Measurements from ENCODE around the gene OR2A1.
"Not testable (repeated sequence)": the region's sequence is repeated elsewhere in the genome, so short reads cannot be mapped to it uniquely, and the experiment has no call there.

DNA sequence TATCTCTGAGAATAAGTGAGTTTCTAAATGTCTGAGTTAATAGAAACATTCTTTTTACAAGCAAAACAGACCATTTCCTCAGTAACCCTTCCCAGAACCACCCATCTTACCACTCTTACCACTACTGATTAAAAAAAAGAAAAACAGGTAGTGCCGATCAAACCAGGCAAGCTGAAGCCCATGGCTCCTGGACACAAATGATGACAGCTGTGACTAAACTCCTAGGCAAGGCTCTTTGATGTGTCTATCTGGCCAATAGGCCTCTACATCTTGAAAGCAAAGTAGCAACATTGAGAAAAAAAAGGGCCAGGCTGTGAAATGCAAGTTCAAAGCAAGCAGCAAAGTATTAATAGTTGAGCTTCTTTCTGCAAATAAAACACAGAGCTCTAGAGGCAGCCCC is 36.4 kb downstream of the OR2A1 start:
- TF ChIP-seq, protein P1, sequence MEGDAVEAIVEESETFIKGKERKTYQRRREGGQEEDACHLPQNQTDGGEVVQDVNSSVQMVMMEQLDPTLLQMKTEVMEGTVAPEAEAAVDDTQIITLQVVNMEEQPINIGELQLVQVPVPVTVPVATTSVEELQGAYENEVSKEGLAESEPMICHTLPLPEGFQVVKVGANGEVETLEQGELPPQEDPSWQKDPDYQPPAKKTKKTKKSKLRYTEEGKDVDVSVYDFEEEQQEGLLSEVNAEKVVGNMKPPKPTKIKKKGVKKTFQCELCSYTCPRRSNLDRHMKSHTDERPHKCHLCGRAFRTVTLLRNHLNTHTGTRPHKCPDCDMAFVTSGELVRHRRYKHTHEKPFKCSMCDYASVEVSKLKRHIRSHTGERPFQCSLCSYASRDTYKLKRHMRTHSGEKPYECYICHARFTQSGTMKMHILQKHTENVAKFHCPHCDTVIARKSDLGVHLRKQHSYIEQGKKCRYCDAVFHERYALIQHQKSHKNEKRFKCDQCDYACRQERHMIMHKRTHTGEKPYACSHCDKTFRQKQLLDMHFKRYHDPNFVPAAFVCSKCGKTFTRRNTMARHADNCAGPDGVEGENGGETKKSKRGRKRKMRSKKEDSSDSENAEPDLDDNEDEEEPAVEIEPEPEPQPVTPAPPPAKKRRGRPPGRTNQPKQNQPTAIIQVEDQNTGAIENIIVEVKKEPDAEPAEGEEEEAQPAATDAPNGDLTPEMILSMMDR (tag by site-specific recombination; IDR thresholded peaks at IDR 0.05): not testable (repeated sequence)
- TF ChIP-seq ZNF707 (tag by site-specific recombination; IDR thresholded peaks at IDR 0.05); ZNF776 (tag by site-specific recombination; IDR thresholded peaks at IDR 0.05; ENCODE audit: borderline replicate concordance); TCF7L2 (IDR thresholded peaks at IDR 0.05; ENCODE audit: borderline replicate concordance, low read depth, low read length); ZEB2 (tag by site-specific recombination; IDR thresholded peaks at IDR 0.05); ZNF501 (tag by site-specific recombination; IDR thresholded peaks at IDR 0.05); ZNF449 (tag by site-specific recombination; IDR thresholded peaks at IDR 0.05); KLF9 (tag by site-specific recombination; IDR thresholded peaks at IDR 0.05; ENCODE audit: low read depth): not testable (repeated sequence)
- TF ChIP-seq, protein P2, sequence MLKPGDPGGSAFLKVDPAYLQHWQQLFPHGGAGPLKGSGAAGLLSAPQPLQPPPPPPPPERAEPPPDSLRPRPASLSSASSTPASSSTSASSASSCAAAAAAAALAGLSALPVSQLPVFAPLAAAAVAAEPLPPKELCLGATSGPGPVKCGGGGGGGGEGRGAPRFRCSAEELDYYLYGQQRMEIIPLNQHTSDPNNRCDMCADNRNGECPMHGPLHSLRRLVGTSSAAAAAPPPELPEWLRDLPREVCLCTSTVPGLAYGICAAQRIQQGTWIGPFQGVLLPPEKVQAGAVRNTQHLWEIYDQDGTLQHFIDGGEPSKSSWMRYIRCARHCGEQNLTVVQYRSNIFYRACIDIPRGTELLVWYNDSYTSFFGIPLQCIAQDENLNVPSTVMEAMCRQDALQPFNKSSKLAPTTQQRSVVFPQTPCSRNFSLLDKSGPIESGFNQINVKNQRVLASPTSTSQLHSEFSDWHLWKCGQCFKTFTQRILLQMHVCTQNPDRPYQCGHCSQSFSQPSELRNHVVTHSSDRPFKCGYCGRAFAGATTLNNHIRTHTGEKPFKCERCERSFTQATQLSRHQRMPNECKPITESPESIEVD (tag by site-specific recombination; IDR thresholded peaks at IDR 0.05): not testable (repeated sequence)
- TF ChIP-seq, protein P3, sequence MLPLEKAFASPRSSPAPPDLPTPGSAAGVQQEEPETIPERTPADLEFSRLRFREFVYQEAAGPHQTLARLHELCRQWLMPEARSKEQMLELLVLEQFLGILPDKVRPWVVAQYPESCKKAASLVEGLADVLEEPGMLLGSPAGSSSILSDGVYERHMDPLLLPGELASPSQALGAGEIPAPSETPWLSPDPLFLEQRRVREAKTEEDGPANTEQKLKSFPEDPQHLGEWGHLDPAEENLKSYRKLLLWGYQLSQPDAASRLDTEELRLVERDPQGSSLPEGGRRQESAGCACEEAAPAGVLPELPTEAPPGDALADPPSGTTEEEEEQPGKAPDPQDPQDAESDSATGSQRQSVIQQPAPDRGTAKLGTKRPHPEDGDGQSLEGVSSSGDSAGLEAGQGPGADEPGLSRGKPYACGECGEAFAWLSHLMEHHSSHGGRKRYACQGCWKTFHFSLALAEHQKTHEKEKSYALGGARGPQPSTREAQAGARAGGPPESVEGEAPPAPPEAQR (tag by site-specific recombination; IDR thresholded peaks at IDR 0.05): not testable (repeated sequence)
- TF ChIP-seq, protein P4, sequence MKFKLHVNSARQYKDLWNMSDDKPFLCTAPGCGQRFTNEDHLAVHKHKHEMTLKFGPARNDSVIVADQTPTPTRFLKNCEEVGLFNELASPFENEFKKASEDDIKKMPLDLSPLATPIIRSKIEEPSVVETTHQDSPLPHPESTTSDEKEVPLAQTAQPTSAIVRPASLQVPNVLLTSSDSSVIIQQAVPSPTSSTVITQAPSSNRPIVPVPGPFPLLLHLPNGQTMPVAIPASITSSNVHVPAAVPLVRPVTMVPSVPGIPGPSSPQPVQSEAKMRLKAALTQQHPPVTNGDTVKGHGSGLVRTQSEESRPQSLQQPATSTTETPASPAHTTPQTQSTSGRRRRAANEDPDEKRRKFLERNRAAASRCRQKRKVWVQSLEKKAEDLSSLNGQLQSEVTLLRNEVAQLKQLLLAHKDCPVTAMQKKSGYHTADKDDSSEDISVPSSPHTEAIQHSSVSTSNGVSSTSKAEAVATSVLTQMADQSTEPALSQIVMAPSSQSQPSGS (tag by site-specific recombination; IDR thresholded peaks at IDR 0.05; ENCODE audit: low read depth): not testable (repeated sequence)

Data from HEK293 (cell line).